Measurements from ENCODE around the gene PLA2G3. TPM values are rescaled to one million over a fixed set of nuclear protein-coding genes. Genes with fewer than 3 reads are reported as not detected.

The PLA2G3 gene
- total RNA-seq, 1 experiment from 2014 or later, result 18.3 TPM

GRCh38 chr22:31127181-31127772, 13.0 kb downstream of the PLA2G3 start:
- Mint-ChIP-seq H3K4me1 (peaks cover 20% of the 10 kb centered on the region), H3K27ac (no peak overlapping the region), H3K36me3 (no peaks in the 10 kb centered on the region; the same call in 1 of the 2 replicates), H3K9me3 (no peaks in the 10 kb centered on the region), H3K4me3 (peak overlapping the region; percentile 58), H3K27me3 (ENCODE audit: low read depth) (peaks cover 3% of the 10 kb centered on the region; the same call in 1 of the 2 replicates)
- ChIA-PET CTCF (interaction anchor here (0.6 to 3.5 kb wide), 8 partner anchors 13 to 1988 kb away, joined by 3 to 56 read pairs (median 4); partner anchors contain the start of genes PATZ1, PLA2G3, SELENOM and SMTN), POLR2A (interaction anchor here (0.6 to 1.8 kb wide), 3 partner anchors 12 to 130 kb away, joined by 3 to 16 read pairs (median 3); partner anchors contain the start of gene PLA2G3)
- DNase-seq (ENCODE audit: low spot score) (peak; percentile 68), ATAC-seq (peak; percentile 77)
- TF ChIP-seq, protein P1, sequence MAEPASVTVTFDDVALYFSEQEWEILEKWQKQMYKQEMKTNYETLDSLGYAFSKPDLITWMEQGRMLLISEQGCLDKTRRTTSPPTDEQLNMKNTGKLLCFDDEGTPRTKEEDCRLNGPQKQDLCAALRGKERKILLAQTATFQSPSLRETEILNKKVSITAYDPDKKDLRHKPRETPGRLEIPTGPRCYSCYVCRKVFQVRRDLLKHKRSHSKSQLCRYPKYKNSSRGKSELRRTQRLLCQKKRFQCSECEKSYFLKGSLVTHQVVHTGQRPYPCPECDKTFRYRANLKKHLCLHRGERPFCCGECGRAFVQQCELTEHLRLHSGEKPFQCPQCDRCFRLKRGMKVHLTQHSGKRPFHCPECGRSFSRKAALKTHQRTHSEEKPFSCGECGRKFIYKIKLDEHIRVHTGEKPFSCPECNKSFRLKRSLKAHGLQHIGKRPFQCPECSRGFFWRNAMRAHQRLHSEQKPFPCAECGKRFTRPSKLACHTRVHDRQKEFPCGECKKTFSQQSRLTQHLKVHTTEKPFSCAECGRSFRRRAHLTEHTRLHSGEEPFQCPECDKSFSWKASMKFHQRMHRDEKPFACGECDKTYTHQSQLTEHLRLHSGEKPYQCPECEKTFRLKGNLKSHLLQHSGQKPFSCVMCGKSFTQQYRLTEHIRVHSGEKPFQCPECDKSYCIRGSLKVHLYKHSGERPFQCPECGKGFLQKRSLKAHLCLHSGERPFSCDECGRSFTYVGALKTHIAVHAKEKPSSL (CRISPR knock-in tag; conservative IDR thresholded peaks at IDR 0.05), result no peak
- TF ChIP-seq IRF2 (CRISPR knock-in tag; IDR thresholded peaks at IDR 0.05; ENCODE audit: borderline replicate concordance, low read depth), result no peak
- TF ChIP-seq OVOL2 (CRISPR knock-in tag; IDR thresholded peaks at IDR 0.05; ENCODE audit: borderline replicate concordance), result no peak
- no peak for TF ChIP-seq ARID4B (CRISPR knock-in tag; IDR thresholded peaks at IDR 0.05; ENCODE audit: borderline replicate concordance)
- TF ChIP-seq ZBTB21 (CRISPR knock-in tag; IDR thresholded peaks at IDR 0.05; ENCODE audit: borderline replicate concordance), result no peak
- TF ChIP-seq ZNF138 (CRISPR knock-in tag; conservative IDR thresholded peaks at IDR 0.05), result no peak
- no peak for TF ChIP-seq ZSCAN18 (CRISPR knock-in tag; IDR thresholded peaks at IDR 0.05)
- TF ChIP-seq FOXP4 (CRISPR knock-in tag; IDR thresholded peaks at IDR 0.05), result no peak
- no peak for TF ChIP-seq ZNF512 (CRISPR knock-in tag; IDR thresholded peaks at IDR 0.05; ENCODE audit: borderline replicate concordance)

GRCh38 chr22:31126869-31127175, 13.5 kb downstream of the PLA2G3 start:
- ChIA-PET CTCF (interaction anchor here (3.5 kb wide), 1 partner anchor 21 kb away, joined by 56 read pairs; the partner anchor contains the start of gene SELENOM), POLR2A (interaction anchor here (1.0 kb wide), 1 partner anchor 13 kb away, joined by 3 read pairs; no protein-coding TSS in a partner anchor)
- ATAC-seq (no peak), DNase-seq (ENCODE audit: low spot score) (no peak)
- Mint-ChIP-seq H3K36me3 (no peaks in the 10 kb centered on the region; the same call in 1 of the 2 replicates), H3K9me3 (no peaks in the 10 kb centered on the region), H3K27me3 (ENCODE audit: low read depth) (peaks cover 3% of the 10 kb centered on the region; the same call in 1 of the 2 replicates), H3K27ac (no peak overlapping the region), H3K4me1 (peaks cover 24% of the 10 kb centered on the region), H3K4me3 (no peak overlapping the region)
- TF ChIP-seq, protein P2, sequence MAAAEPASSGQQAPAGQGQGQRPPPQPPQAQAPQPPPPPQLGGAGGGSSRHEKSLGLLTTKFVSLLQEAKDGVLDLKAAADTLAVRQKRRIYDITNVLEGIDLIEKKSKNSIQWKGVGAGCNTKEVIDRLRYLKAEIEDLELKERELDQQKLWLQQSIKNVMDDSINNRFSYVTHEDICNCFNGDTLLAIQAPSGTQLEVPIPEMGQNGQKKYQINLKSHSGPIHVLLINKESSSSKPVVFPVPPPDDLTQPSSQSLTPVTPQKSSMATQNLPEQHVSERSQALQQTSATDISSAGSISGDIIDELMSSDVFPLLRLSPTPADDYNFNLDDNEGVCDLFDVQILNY (CRISPR knock-in tag; IDR thresholded peaks at IDR 0.05), result no peak
- TF ChIP-seq, protein P3, sequence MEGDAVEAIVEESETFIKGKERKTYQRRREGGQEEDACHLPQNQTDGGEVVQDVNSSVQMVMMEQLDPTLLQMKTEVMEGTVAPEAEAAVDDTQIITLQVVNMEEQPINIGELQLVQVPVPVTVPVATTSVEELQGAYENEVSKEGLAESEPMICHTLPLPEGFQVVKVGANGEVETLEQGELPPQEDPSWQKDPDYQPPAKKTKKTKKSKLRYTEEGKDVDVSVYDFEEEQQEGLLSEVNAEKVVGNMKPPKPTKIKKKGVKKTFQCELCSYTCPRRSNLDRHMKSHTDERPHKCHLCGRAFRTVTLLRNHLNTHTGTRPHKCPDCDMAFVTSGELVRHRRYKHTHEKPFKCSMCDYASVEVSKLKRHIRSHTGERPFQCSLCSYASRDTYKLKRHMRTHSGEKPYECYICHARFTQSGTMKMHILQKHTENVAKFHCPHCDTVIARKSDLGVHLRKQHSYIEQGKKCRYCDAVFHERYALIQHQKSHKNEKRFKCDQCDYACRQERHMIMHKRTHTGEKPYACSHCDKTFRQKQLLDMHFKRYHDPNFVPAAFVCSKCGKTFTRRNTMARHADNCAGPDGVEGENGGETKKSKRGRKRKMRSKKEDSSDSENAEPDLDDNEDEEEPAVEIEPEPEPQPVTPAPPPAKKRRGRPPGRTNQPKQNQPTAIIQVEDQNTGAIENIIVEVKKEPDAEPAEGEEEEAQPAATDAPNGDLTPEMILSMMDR (IDR thresholded peaks at IDR 0.05), result no peak
- TF ChIP-seq ZNF396 (CRISPR knock-in tag; IDR thresholded peaks at IDR 0.05; ENCODE audit: borderline replicate concordance) (no peak), NFYB (CRISPR knock-in tag; conservative IDR thresholded peaks at IDR 0.05; ENCODE audit: low read depth) (no peak), OVOL2 (CRISPR knock-in tag; IDR thresholded peaks at IDR 0.05; ENCODE audit: borderline replicate concordance) (no peak), NR2C2 (CRISPR knock-in tag; IDR thresholded peaks at IDR 0.05) (no peak), MYBL2 (CRISPR knock-in tag; IDR thresholded peaks at IDR 0.05) (no peak)

All from WTC11 (cell line).